GM12865 (cell line): Measurements from ENCODE around the gene SACM1L.
"Not testable (repeated sequence)": the region's sequence is repeated elsewhere in the genome, so short reads cannot be mapped to it uniquely, and the experiment has no call there.

Experiments
- DNase-seq: peaks from one replicate; pipeline ENCODE4 v3.0.0; 2010; ENCODE audit warnings: low read depth
- H3K4me3 ChIP-seq: 2 replicates; pipeline ENCODE4 v1.5.1; 2011; ENCODE audit warnings: mild to moderate bottlenecking, low read depth, low read length, control low read depth
- CTCF ChIP-seq: IDR thresholded peaks from 2 replicates; pipeline ENCODE4 v1.5.1; 2011; ENCODE audit warnings: low read length, control low read depth, low read depth, inconsistent platforms; ENCODE audit not compliant: insufficient read depth; ENCODE audit errors: missing control alignments

Gene SACM1L

GRCh38 chr3:45690336-45691035 lies 1.3 kb downstream of the SACM1L start:
- TF ChIP-seq CTCF, result no peak
- H3K4me3 ChIP-seq, result peak overlapping the region; percentile 96
- no peak for DNase-seq

GRCh38 chr3:45691842-45692241 lies 2.6 kb downstream of the SACM1L start:
- DNase-seq, result no peak
- no peak for TF ChIP-seq CTCF
- H3K4me3 ChIP-seq, result no peak overlapping the region; the same call in 1 of the 2 replicates

- DNase-seq, result no peak
- no peak overlapping the region for H3K4me3 ChIP-seq
- TF ChIP-seq CTCF, result no peak
Observed at GRCh38 chr3:45692866-45693265, 3.7 kb downstream of the SACM1L start.

- DNase-seq, result peak; percentile 54
- TF ChIP-seq CTCF, result no peak
- H3K4me3 ChIP-seq, result 0 out of 2 replicates have a peak overlapping the region, but pooled peaks have one; percentile 12
Observed at GRCh38 chr3:45693941-45694521, 4.8 kb downstream of the SACM1L start.

- H3K4me3 ChIP-seq, result not testable (repeated sequence)
Observed at GRCh38 chr3:45695166-45695565, 6.0 kb downstream of the SACM1L start.

GRCh38 chr3:45700570-45701073 lies 11.4 kb downstream of the SACM1L start:
- no peak for TF ChIP-seq CTCF
- DNase-seq, result no peak
- H3K4me3 ChIP-seq, result no peak overlapping the region

More at GRCh38 chr3:45695166-45695565, 6.0 kb downstream of the SACM1L start:
- DNase-seq, result not testable (repeated sequence)

GRCh38 chr3:45701172-45701867 lies 12.1 kb downstream of the SACM1L start:
- no peak overlapping the region for H3K4me3 ChIP-seq
- no peak for DNase-seq
- no peak for TF ChIP-seq CTCF
